Nephron (organoid): ENCODE measurements around the gene GARNL3.

Source experiments
- H3K27ac Mint-ChIP-seq, 3 experiments: 2 replicates each; pipeline ENCODE4 v1.8.0; 2020; ENCODE audit warnings: mixed read lengths in 3 of 3, mild to moderate bottlenecking in 2 of 3, moderate library complexity in 1 of 3
- H3K27me3 Mint-ChIP-seq: 2 replicates; pipeline ENCODE4 v1.8.0; 2021; ENCODE audit warnings: low read depth, mild to moderate bottlenecking, moderate library complexity, mixed read lengths
- H3K36me3 Mint-ChIP-seq: 2 replicates; pipeline ENCODE4 v1.8.0; 2020; ENCODE audit warnings: low read depth, mixed read lengths
- H3K4me1 Mint-ChIP-seq: 2 replicates; pipeline ENCODE4 v1.8.0; 2020; ENCODE audit warnings: mixed read lengths
- H3K4me3 Mint-ChIP-seq, 3 experiments: 2 replicates each; pipeline ENCODE4 v1.8.0; 2020; ENCODE audit warnings: mild to moderate bottlenecking in 3 of 3, mixed read lengths in 3 of 3, moderate library complexity in 2 of 3
- H3K9me3 Mint-ChIP-seq: 2 replicates; pipeline ENCODE4 v1.8.0; 2020; ENCODE audit warnings: mixed read lengths
- TF ChIP-seq, protein P1 (sequence below), 3 experiments: fragments of 200-600 bp; sonication (generic); IDR thresholded peaks; one replicate each; pipeline ENCODE4 v1.5.0; 2021; ENCODE audit warnings: antibody characterized with exemption in 3 of 3; ENCODE audit not compliant: unreplicated experiment in 3 of 3

The GARNL3 gene

DNA sequence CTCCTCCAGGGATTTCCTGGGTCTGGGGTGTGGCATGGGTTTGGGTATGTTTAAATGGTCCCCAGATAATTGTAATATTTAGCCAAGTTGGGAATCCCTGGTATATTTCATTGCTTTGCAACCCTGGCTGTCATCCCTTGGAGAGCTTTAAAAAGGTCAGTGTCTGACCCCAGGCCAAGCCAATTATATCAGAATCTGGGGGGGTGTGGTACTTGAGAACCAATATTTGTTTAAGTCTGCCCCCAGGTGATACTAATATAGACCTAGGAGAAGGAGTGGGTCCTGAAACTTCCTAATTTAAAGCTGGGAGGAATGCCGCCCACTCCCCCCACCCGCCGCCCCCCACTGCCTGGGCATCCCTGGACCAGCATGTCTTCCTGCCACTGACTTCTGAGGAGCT lies 94.2 kb downstream of the GARNL3 start:
- no peak overlapping the region for H3K27ac Mint-ChIP-seq
- H3K4me3 Mint-ChIP-seq = no peak overlapping the region
- H3K4me1 Mint-ChIP-seq = no peaks in the 10 kb centered on the region
- no peaks in the 10 kb centered on the region for H3K9me3 Mint-ChIP-seq
- no peaks in the 10 kb centered on the region for H3K27me3 Mint-ChIP-seq
- H3K36me3 Mint-ChIP-seq = peaks cover 13% of the 10 kb centered on the region
- TF ChIP-seq, protein P1, sequence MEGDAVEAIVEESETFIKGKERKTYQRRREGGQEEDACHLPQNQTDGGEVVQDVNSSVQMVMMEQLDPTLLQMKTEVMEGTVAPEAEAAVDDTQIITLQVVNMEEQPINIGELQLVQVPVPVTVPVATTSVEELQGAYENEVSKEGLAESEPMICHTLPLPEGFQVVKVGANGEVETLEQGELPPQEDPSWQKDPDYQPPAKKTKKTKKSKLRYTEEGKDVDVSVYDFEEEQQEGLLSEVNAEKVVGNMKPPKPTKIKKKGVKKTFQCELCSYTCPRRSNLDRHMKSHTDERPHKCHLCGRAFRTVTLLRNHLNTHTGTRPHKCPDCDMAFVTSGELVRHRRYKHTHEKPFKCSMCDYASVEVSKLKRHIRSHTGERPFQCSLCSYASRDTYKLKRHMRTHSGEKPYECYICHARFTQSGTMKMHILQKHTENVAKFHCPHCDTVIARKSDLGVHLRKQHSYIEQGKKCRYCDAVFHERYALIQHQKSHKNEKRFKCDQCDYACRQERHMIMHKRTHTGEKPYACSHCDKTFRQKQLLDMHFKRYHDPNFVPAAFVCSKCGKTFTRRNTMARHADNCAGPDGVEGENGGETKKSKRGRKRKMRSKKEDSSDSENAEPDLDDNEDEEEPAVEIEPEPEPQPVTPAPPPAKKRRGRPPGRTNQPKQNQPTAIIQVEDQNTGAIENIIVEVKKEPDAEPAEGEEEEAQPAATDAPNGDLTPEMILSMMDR (IDR thresholded peaks at IDR 0.05; ENCODE audit: unreplicated experiment in 3 of 3) = no peak

DNA sequence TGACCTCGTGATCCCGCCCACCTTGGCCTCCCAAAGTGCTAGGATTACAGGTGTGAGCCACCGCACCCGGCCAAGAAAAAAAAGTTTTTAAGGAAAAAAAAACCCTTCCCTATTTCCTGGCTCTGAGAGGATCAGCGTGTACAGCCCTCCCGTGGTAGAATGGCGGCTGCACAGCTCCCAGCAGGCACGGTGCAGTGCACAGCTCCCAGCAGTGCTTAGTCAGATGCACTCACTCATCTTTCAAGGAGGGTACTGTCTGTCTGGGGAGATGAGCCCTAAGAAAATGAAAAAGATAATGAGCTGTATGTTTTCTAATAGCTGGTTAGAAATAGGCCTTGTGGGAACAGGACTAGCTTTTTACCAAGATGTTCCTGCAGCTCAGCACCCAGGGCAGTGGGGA lies 95.7 kb downstream of the GARNL3 start:
- no peaks in the 10 kb centered on the region for H3K27me3 Mint-ChIP-seq
- no peaks in the 10 kb centered on the region for H3K4me1 Mint-ChIP-seq
- no peaks in the 10 kb centered on the region for H3K9me3 Mint-ChIP-seq
- TF ChIP-seq, protein P1 (IDR thresholded peaks at IDR 0.05; ENCODE audit: unreplicated experiment in 3 of 3) = no peak
- H3K4me3 Mint-ChIP-seq = no peak overlapping the region
- H3K36me3 Mint-ChIP-seq = peaks cover 19% of the 10 kb centered on the region
- H3K27ac Mint-ChIP-seq = no peak overlapping the region

DNA sequence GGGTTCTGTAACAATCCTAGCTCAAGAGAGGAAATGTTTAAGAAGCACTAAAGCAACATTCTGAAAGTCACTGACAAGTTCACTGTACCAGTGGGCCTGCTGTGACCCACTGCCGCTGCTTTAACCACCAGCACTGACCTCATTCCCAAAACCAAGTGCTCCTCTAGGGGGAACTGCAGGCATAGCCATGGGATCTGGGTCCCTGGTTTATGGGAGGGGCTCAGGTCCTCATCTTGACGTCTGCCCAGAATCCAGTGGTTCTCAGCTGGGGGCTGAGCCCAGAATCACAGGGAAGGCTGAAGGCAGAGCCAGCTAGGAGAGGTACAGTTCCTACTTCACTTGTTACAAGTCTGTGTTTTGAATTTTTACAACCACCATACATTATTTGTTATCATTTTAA lies 96.3 kb downstream of the GARNL3 start:
- Mint-ChIP-seq H3K27ac (no peak overlapping the region), H3K36me3 (peaks cover 15% of the 10 kb centered on the region), H3K4me3 (no peak overlapping the region), H3K27me3 (no peaks in the 10 kb centered on the region), H3K9me3 (no peaks in the 10 kb centered on the region), H3K4me1 (no peaks in the 10 kb centered on the region)
- TF ChIP-seq, protein P1 (IDR thresholded peaks at IDR 0.05; ENCODE audit: unreplicated experiment in 3 of 3) = no peak

DNA sequence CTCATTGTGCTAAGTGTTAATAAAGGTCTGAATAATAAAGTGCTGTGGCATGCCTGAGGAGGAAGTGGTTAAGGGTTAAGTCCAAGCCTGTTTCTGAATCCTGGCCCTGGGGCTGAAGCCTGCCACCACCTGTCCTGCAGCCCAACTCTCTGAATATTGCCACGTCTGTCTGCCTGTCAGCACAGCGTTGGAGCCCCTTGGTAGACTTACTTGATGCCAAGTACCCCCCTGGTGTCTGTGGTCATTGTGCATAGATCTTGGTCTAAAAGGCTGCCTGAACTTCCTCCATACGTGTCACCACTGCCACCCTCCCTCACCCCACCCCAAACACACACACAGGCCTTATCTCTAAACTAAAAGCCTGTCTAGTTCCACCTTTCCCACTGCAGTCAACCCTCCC lies 97.0 kb downstream of the GARNL3 start:
- H3K9me3 Mint-ChIP-seq = no peaks in the 10 kb centered on the region
- no peaks in the 10 kb centered on the region for H3K4me1 Mint-ChIP-seq
- H3K36me3 Mint-ChIP-seq = peaks cover 15% of the 10 kb centered on the region
- H3K27ac Mint-ChIP-seq = no peak overlapping the region
- H3K27me3 Mint-ChIP-seq = no peaks in the 10 kb centered on the region
- H3K4me3 Mint-ChIP-seq = no peak overlapping the region
- TF ChIP-seq, protein P1 (IDR thresholded peaks at IDR 0.05; ENCODE audit: unreplicated experiment in 3 of 3) = no peak

GRCh38 chr9:127362829-127363228 lies 98.3 kb downstream of the GARNL3 start:
- no peak overlapping the region for H3K27ac Mint-ChIP-seq
- H3K36me3 Mint-ChIP-seq = peaks cover 12% of the 10 kb centered on the region
- no peaks in the 10 kb centered on the region for H3K27me3 Mint-ChIP-seq
- TF ChIP-seq, protein P1 (IDR thresholded peaks at IDR 0.05; ENCODE audit: unreplicated experiment in 3 of 3) = no peak
- no peaks in the 10 kb centered on the region for H3K4me1 Mint-ChIP-seq
- no peak overlapping the region for H3K4me3 Mint-ChIP-seq
- no peaks in the 10 kb centered on the region for H3K9me3 Mint-ChIP-seq

GRCh38 chr9:127365461-127365860 lies 100.9 kb downstream of the GARNL3 start:
- Mint-ChIP-seq H3K4me3 (no peak overlapping the region), H3K4me1 (peaks cover 7% of the 10 kb centered on the region), H3K27me3 (no peaks in the 10 kb centered on the region), H3K36me3 (peaks cover 16% of the 10 kb centered on the region), H3K9me3 (no peaks in the 10 kb centered on the region), H3K27ac (no peak overlapping the region)
- TF ChIP-seq, protein P1 (IDR thresholded peaks at IDR 0.05; ENCODE audit: unreplicated experiment in 3 of 3) = no peak
